Right forelimb (tissue), 1 donor: Measurements from ENCODE around the gene KCTD13.
"Not testable (repeated sequence)": the region's sequence is repeated elsewhere in the genome, so short reads cannot be mapped to it uniquely, and the experiment has no call there.

Experiments used
- DNase-seq: peaks from one replicate; pipeline ENCODE4 v3.0.0-alpha.2; 2018

KCTD13 gene

DNA sequence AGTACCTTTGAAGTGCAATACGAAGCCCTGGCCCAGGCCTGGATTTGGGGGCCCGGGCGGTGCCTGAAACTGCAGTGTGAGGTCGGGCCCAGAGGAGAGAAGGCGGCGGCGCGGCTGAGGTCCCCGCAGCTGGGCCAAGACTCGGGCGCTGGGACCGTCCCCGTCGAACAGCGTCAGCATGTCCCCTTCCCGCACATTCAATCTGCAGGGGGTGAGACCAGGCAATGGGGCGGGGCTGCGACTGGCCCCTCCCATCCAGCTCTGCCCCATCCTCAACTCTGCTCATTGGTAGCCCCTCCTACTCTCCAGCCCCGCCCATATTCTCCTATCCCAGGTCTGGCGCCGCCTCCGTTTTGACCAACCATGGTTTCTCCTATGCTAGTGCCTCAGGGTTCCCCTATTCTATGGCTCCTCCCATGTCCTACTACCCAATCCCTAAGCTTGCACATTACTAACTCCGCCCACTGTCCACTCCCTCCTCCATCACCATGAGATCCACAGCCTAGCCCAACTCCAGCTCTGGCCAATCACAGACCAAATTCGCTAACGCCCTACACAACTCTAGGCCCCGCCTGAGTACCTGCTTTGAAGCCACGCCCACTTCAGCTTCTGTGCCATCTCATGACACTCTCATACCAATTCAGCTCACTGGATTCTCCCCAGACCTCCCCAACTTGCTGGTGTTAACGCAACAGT lies 48.6 kb downstream of the KCTD13 start:
- DNase-seq: no peak

DNA sequence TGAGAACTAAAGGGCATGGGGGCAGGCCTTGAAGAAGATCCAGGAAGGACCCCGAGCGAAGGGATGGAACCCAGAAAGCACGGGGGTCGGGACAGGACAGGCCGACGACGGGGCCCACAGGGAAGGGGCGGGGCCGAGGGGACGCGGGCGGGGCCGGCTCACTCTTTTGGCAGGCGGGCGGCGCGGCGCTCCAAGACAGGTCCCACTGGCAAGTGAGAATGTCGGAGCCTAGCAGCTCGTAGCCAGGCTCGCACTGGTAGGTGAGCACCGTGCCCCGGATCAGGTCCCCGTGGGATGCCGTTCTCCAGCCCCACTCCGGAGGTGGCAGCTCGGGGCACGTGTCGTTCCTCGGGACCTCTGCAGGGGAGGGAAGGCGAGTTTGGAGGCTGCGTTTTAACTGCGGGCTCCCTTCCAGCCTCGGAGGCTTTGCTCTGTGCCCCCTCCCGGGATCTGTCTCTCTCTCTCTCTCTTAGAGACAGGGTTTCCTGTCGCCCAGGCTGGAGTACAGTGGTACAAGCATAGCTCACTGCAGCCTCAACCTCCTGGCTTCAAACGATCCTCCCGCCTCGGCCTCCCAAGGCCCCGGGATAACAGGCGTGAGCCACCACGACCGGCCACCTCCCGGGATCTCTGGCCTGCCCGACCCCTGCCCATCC lies 49.3 kb downstream of the KCTD13 start:
- DNase-seq: no peak

DNA sequence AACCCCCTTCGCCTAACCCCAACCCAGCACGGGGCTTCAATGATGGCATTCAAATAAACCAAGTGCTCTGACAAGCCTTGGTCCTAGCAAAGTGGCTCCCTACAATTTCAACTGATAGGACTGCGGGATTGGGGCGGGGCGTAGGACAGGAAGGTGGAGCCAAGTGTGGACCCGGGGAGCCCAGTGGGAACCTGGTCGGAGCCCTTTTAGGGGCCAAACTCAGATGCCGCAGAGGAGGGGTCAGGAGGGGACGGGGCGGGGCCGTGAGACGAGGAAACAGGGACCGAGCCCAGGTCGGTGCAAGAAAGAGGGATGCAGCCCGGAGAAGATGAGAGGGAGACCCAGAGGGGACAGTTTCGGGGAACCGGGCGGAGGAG lies 49.8 kb downstream of the KCTD13 start:
- DNase-seq: no peak

DNA sequence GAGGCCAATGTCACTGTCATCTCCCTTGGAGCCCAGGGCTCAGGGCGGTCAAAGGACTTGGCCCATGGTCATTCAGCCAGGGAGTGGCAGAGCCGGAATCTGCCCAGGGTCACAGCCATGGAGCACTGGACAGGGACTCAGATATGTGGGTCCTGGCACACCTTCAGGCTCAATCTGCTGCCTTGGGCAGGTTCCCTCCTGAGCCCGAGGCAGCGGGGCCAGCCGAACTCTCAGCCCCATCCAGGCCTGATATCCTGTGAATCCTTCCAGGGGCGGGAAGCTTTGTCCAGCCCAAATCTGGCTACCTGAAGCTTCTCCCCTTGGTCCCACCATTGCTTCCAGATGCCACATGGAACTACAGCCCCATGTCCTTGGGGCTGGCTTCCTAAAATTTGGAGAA lies 50.8 kb downstream of the KCTD13 start:
- DNase-seq: no peak

DNA sequence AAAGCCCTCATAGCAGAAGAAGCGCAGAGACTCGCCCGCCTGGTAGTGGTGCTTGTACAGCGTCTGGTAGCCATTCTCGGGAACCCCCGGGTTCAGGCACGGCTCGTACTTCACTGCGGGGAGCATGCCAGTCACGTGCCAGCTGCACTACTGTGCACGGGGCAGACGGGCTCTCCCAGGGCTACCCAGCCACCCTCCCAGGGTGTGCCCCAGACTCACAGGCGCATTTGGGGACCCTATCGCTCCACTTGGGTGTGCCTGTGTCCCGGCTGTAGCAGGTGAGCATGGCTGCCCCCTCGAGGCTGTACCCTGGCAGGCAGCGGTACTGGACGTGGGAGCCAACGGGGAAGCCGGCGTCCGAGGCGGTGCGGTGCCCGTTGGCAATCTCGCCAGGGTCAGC lies 52.7 kb downstream of the KCTD13 start:
- DNase-seq: no peak

DNA sequence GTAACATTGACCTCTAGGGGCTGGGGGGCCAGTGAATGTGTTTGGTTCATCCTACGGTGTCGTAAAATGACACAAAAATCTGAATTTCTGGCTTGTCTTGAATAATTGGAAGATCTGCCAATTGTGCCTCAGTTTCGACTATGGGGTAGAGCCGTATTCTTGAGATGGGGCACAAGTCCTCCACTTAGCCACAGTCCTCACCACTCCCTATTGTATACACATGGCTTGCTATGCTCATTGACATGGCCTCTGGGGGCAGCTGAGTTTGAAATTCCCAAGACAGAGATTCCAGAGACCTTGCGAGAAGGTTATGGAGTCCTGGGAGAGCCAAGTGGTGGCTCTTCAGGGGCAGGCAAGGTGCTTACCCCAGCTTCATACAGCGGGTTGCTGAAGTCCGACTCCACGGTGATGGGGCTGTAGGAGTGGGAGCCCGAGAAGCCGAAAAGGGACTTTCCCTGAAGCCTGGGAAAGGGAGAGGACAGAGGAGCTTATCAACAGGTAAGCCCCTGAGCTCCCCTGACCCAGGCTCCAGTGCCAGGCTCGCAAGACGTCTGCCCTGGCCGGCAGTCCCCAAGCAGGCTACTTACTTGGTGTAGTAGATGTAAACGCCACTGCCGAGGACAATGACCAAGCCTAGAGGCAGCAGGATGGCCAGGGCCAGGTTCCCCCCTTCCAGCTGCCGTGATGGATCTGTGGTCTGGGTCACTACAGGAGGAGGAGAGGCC lies 54.0 kb downstream of the KCTD13 start:
- no peak for DNase-seq

DNA sequence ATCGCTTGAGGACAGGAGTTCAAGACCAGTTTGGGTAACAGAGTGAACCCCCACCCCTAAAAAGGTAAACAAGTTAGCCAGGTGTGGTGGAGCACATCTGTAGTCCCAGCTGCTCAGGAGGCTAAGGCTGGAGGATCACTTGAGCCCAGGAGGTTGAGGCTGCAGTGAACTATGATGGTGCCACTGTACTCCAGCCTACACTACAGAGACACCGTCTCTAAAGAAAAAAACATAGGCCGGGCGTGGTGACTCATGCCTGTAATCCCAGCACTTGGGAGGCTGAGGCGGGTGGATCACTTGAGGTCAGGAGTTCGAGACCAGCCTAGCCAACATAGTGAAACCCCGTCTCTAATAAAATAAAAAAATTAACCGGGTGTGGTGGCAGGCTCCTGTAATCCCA lies 57.0 kb downstream of the KCTD13 start:
- not testable (repeated sequence) for DNase-seq

DNA sequence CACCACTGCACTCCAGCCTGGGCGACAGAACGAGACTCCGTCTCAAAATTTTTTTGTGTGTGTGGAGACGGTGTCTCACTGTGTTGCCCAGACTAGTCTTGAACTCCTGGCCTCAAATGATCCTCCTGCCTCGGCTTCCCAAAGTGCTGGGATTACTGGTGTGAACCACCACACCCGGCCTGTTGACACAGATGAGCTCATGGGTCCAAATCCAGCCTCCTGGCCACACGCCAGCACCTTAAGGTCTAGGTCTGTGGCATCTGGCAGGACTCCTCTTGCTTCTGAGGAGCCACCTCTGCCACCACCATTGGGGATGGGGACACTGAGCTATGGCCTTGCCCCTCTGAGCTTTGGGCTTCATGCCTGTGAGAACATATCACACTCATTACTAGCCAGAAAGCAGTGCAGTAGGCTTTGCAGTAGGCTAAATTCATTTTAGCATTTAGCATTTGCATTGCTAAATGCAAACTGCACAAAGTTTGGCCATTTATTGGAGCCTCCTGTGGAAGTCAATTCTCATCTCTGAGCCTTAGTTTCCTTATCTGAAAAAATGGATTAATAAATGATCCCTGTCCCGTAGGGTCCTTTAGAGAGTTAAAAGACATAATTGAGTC lies 57.5 kb downstream of the KCTD13 start:
- DNase-seq: no peak

DNA sequence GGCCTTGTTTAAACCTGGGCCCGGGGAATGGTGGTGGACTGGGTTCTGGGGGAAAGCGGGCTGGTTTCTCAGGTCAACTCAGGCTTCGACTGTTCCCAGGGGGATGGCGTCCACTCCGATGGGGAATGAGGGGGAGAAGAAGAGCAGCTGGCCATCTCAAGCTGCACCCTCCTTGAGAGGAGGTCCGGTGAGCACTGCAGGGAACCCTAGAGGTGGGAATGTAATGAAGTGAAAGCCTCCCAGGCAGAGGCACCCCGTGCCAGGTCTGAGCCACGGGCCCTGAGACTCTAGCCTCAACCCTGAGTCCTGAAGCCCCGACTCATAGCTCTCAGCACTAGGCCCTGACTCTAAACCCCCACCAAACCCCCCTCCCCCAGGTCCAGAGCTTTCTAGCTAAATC lies 61.8 kb downstream of the KCTD13 start:
- DNase-seq: no peak

DNA sequence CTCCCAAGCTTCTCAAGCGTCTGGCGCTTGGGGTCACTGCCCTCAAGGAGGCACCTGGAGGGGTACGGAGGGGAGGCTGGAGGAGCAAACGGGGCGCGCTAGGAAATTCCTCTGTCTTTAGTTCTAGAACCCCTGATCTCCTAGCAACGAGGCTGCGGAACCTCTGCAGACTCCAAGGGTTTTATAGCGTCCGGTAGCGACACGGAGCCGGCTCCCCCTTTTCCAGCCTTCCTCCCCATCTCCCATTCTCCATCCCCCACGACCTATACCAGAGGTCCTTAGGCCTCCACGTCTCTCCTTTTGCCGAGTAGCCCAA lies 62.4 kb downstream of the KCTD13 start:
- DNase-seq: no peak

DNA sequence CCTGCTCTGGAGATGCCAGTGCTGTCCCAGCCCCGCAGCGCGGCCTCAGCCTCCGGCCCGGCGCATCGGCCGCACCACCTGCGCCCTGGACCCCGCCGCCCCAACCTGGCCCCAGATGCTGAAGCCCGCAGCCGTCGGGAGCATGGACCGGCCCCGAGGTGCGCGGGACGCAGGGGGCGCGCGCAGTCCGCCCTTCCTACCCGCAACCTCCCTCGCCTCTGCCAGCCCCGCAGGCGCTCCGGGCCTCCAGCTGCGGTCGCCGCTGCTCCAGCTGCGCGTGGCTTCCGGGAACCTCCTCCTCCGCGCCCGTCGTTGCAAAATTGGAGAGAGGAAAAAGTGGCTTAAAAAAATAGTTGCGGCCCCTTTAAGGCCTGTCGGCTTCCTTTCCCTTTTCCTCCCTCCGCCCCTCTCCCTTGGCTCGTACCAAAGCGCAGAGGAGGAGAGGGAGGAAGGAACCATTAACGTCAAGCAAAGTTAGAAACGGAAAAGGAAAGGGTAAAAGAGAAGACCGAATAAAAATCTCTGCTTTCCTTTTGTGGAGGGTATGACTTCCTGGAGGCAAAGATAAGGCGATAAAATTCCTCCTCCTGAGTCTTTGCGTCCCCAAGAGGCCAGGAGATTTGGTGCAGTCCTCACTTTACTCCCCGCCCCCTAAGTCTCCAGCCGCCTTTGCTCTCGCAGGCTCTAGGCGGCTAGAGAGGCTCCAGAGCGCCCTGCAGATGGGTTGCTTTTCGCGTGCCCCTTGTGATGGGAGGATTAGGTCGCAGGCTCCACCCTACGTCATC lies 63.0 kb downstream of the KCTD13 start, which contains the start of gene CDIPT:
Gene CDIPT, minus strand, starts transcription at position 343 of the 785 bp plus-strand sequence. CDS start 369 bp downstream, outside the sequence.
- peak; percentile 93 for DNase-seq

DNA sequence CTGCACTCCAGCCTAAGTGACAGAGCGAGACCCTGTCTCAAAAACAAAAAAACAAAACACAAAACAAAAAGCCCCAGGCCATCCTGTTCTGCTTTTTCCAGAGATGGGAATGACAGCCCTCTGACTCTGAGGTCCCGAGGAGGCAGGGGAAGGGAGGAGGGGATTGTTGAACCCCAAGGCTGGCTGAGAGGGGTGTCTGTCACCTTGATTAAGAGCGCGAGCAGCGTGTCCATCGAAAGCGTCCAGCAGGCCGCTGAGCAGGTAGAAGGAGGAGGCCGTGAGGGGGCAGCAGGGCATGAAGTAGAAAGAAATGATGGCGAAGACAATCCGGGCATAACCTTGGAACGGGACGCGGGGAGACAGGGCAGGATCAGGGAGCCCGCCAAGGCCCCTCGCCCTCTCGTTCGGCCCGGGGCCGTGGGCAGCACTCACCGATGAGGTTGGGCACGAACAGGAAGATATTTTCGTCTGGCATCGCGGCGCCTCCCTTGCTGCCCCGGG lies 63.6 kb downstream of the KCTD13 start:
- peak; percentile 50 for DNase-seq

DNA sequence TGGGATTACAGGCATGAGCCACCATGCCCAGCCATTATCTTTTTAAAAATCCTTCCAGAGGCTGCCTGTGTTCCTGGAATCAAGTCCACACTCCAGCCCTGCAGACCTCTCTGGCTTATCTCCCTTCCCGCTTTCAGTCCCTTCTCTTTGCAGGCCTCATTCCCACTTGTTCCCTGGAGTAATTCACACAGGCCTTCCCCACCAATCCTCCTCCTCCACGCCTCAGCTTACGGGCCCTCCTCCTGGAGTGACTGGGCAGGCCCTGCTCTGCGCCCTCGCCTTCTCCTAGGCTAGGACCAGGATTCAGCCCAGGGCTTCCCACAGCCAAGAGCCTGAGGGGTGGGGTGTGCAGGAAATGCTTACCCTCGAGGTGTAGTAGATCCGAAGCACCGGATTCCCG lies 65.8 kb downstream of the KCTD13 start:
- no peak for DNase-seq

DNA sequence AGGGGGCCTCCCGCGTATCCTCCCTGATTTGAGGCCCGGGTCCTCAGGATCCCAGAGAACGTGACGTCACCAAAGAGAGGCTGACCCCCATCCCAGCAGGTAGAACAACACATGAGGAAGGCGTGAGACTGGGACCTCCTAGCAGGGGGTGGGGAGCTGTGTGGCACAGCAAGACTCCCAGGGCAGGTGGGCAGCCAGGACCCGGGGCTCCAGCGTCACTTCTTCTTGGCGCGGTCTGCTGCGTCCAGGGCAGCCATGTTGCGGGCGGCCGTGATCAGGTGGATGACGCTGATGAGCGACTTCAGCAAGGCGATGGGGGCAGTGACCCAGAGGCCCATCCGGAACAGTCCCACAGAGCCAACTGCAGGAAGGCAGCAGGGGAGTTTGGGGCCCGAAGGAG lies 67.1 kb downstream of the KCTD13 start:
- no peak for DNase-seq

DNA sequence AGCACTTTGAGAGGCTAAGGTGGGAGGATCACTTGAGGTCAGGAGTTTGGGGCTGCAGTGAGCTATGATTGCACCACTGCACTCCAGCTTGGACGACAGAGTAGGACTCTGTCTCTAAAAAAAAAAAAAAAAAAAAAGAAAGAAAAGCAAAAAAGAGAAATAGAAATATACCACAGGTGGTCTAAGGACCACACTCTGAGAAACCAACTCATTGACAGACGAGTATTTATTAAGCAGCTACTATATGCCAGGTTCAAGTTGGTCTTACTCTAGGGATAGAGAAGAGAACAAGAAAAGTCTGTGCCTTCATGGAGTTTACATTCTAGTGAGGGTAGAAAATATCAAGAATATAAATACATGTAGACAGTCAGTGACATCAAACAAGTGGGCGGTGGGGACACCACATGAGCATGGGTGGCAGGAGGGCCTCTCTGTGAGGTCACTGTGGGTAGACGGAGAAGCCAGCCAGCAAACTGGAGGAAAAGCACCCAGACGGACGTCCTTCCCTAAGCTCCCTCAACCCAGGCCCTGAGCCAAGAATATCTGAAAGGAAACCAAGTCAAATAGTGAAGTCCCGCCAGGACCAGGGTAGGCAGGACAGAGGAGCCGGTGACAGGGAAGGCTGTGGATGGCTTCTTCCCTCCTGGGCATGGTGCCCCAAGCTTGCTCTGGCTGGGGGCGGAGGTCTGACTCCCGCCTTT lies 67.7 kb downstream of the KCTD13 start:
- no peak for DNase-seq

DNA sequence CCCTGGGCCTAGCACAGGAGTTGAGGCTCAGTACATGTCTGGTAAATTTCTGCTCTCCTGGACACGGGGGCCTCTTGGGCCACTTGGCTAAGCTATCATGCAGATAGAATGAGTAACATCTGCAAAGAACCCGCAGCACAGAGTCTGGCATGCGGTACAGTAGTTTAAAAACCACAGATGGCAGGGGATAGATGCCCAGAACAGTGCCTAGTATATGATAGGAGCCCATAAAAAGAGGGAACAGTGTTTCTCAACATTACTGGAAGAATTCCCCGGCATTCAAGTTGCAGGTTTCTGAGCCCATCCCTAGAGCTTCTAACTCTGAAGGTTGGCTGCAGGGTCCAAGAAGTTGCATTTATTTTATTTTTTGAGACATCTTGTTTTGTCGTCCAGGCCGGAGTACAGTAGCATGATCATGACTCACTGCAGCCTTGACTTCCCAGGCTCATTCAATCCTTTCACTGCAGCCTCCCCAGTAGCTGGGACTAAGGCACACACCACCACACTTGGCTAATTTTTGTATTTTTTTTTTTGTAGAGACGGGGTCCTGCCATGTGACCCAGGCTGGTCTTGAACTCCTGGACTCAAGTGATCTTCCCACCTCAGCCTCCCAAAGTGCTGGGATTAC lies 68.8 kb downstream of the KCTD13 start:
- no peak for DNase-seq
